Femur (tissue), 1 donor: ENCODE measurements around the gene TBX20.
"Not testable (repeated sequence)": the region's sequence is repeated elsewhere in the genome, so short reads cannot be mapped to it uniquely, and the experiment has no call there.

Experiments used
- DNase-seq: peaks from one replicate; pipeline ENCODE4 v3.0.0-alpha.2; 2017

TBX20 gene

DNA sequence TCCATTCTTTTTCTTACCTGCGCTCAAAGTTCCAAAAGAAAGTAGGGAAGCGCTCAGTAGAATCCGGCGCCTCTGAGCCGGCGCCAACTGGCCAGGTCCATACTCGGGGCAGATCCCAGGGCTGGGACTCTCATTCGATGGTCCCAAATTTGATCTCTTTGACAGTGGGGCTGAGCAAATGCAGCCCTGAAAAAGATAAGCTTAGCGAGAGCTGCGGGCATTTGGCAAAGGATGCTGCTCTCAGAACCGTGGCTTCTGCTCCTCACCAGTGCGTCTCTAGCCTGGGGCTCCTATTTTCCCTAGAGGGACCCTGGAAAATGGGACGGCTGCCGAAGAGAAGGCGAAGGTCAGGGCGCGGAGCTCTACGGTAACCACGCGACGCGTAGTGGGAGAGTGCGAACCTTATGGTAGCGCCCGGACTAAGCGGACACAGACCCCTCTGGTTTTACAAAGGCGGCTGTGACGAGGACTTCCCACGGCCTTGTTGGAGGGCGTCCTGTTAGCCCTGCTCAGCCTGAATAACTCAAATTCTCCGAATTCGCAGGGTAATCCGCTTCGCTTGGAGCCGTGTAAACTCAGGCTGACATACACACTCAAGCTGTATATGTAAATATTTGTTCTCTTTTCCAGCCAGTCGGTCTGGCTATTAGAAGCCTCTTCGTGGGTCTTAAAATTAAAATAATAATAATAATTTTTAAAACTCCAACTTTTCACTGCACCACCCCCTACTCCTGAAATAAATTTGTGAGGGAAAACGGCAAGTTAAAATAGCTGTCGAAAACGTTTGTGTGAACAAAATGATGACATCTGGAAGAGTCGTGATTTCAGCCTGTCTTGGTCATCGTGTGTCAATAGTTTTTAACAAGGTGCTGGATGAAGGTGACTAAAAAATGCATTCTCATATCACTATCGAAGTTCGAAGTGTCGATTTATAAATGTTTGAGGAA lies 869 bp upstream of the TBX20 start:
- no peak for DNase-seq

DNA sequence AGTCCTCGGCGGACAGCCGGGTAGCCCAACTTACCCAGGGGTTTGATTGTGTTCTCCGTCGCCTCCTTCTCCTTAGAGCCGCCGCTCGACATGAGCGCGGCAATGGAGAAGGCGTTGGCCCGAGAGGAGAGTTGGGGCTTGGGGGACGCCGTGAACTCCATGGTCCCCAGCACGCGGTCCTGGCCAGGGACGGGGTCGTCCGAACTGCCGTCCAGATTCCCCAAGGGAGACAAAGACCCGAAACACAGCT lies 515 bp downstream of the TBX20 start:
- no peak for DNase-seq

- no peak for DNase-seq
These were observed 1.1 kb downstream of the TBX20 start for GRCh38 chr7:35252612-35253459.

- DNase-seq = no peak
These were observed 2.1 kb downstream of the TBX20 start for GRCh38 chr7:35251606-35252310.

DNA sequence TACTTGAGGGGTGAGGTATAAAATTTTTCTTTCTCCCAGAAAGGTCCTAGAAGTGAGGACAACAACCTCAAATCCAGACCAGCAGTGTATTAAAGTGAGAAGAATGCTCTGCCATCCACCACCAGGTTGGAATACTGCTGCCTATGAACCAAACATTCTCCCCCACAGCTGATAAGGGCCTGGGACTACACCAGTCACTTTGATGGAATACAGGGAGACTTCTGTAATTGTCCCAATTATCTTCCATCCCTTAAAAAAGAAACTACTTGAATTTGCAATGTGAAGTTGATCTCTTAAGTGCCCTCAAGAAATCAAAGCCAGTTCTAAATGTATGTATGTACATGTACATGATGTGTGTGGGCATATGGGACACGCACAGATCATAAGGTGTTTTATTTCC lies 3.0 kb downstream of the TBX20 start:
- DNase-seq = no peak

DNA sequence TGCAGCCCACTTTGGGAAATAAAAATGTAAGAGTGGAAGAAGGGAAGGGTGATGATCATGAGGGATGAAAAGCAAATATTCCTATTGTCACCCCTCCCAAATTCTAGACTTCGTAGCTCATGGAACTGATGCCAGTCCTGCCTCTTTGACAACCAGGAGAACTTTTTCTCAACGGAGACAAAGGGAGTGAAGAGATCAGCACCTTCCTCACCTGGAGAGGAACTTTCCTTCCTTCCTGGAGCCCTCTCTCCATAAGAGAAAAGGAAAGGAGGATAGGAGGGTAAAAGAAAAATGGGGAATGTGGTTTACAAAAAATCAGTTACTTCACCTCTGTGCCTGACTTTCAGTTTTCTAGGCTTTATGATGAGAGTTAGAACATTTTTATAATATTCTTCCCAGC lies 3.4 kb downstream of the TBX20 start:
- no peak for DNase-seq

- DNase-seq = no peak
These were observed 4.4 kb downstream of the TBX20 start for GRCh38 chr7:35249537-35249907.

DNA sequence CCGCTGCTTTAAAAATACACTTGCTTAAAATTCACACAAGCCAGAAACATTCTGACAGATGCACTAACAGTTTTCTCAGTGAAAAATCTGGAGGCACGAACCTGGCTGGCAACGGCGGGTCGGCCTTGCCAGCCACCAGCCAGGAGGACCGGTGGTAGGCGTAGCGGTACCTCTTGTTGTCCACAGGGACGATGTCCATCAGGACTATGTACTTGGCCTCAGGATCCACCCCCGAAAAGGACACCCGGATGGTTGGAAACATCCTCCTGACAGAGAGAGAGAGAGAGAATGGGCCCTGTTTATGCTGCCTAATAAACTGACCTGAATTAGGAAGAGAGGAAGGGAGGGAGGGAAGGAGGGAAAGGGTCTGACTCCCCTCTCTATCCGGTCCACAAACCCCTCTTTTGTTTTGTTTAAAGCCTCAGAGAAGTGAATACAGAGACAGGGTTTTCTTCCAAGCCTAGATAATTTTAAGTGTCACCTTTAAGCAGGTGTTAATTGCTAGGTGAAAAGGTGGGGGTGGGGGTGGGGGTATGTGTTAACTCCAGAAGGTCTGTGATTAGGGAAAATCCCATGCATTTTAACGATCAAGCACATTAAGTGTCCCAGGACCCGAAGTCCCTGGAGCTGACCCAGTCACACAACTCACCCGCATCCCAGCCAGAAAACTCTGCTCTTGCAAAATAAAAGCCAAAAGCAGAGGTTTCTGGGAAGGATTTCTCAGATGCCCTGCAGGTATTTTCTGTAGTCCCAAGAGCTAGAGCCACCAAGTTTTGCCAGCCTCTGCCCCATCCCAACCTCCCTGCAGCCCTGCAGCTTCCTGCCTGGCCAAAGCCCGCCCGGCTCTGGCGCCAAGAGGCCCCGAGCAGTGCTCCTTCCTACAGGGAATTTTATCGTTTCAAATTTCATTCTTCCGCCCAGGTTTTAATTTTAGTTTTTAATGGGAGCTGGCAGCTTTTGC lies 5.0 kb downstream of the TBX20 start:
- no peak for DNase-seq

GRCh38 chr7:35246819-35247218 lies 7.1 kb downstream of the TBX20 start:
- DNase-seq = no peak

GRCh38 chr7:35241884-35242283 lies 12.0 kb downstream of the TBX20 start:
- no peak for DNase-seq

DNA sequence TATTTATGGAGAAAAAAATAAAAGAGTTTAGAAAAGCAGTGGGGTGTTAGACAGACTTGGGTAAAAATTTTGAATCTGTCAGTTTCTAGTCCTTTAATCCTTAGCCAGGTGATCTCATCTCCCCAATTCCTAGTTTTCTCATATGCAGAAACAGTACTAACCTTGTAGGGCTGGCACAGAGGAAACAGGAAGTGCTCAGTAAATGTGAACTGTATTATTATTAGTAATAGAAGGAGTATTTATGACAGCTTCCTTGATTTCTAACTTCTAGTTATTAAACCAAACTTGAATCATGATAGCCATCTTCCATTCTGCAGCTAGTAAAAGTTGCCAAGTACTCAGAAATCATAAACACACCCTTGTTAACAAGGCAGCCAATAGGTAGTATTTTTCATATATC lies 12.5 kb downstream of the TBX20 start:
- no peak for DNase-seq

DNA sequence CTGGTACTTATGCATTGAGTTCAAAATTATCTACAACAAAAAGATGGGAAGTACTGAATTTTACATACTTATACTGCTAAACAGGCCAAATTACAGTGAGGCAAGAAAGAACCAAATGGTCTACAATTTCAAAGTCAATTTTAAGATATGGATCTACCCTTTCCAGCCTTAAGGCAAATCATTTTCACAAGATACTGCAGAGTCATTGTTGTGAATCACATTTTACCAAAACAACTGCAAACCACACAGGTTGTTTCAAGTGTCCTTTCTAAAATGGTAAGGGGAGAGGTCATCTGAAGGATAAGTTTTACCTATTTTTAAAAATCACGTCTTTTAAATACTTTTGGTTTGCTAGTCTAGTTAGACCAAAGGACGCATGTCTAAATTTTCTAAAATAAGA lies 12.9 kb downstream of the TBX20 start:
- not testable (repeated sequence) for DNase-seq

- DNase-seq = not testable (repeated sequence)
These were observed 15.4 kb downstream of the TBX20 start for GRCh38 chr7:35238456-35238855.

DNA sequence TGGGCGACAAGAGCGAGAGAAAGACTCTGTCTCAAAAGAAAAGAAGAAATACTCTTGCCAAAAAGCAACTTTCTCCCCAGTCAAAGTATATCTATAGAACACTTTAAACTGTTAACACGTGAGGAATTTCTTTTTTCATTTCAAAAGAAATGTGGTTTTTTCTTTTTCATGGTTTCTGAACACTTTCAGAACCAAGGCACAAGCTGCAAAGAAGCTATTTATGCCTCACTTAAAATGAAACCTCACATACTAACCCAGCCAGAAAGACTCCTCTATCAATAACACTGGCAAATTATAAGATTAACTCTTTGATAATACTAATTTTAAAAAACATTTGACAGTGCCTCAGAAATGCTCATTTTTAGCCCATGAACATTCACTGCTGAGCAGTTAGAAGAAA lies 20.9 kb downstream of the TBX20 start:
- DNase-seq = no peak

DNA sequence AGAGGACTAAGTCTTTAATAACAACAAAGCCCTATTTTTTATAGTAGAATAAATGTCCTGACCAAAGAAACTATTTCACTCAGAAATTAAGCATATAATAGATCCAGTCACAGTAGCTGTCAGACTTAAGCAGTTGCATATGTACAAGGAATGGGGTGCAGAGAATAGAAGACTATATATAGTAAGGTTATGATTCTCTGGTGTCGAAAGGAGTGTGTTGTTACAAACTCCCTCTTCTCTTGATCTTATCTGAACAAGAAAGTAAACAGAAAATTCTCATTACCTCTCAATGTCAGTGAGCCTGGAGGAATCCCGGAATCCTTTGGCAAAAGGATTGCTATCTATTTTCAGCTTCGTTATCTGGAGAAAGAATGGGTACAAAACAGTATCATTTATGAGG lies 22.7 kb downstream of the TBX20 start:
- DNase-seq = not testable (repeated sequence)

DNA sequence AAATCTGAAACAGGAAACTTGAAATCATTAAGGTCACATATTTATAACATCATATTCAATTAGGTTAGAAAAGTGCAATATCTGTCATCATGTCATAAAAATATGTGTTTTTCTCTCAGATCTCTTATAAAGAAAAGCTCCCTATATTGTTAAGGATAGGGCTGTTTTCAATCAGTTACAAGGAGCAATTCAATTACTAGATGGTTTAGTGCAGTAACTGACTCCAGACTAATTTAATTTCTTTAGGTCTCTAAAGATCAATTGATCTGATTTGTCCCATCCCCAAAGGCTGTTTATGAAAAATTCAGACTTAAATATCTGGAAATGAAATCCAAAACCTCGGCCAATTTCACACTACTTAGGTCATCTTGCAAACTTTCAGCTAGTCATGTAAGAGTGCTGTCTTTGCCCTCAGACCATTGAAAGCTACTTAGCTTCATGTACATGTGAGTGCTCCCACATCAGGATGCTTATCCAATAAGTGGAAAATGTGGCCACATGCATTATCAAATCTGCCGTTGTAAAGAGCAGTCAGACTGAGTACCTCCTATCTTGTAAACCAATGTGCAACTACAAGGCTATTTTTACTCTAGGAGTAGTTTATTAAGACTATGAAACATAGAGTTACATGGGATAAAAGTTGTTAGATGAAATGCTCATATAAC lies 24.7 kb downstream of the TBX20 start:
- not testable (repeated sequence) for DNase-seq

- not testable (repeated sequence) for DNase-seq
These were observed 25.3 kb downstream of the TBX20 start for GRCh38 chr7:35228496-35229051.

DNA sequence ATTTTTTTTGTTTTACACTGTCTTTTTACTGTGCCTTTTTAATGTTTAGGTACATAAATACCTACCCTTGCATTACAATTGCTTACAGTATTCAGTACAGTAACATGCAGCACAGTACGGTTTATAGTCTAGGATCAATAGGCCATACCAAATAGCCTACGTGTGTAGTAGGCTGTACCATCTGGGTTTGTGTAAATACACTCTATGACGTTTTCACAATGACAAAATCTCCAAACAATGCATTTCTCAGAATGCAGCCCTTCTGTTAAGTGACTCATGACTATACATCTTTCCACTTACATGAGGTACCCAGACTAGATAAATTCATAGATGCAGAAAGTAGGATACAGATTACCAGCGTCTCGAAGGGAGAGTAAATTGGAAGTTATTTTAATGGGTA lies 26.5 kb downstream of the TBX20 start:
- DNase-seq = not testable (repeated sequence)

GRCh38 chr7:35222445-35222844 lies 31.5 kb downstream of the TBX20 start:
- not testable (repeated sequence) for DNase-seq

DNA sequence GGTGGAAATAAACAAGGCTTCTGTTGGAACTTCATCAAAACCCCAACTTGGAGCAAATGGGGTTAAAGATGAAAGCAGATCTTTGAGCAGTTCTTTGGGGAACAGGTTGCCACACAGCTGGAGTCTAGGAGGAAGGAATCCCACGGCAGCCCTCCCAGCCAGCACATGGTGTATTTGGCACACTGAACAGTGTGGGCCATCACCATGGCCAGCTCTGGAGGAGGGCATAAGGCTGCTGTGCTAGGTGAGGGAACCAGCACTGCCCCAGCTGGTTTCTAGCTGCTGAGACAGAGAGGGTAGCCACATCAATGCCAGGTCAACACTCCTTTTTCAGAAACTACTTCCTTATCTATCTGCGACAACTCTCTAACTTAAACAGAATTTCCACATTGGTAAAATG lies 33.7 kb downstream of the TBX20 start:
- not testable (repeated sequence) for DNase-seq

GRCh38 chr7:35216033-35216432 lies 37.9 kb downstream of the TBX20 start:
- DNase-seq = not testable (repeated sequence)
